Transverse colon (tissue), 4 donors: ENCODE data around the gene RTTN. TPM values are rescaled to one million over a fixed set of nuclear protein-coding genes. Genes with fewer than 3 reads are reported as not detected.

Source experiments
- DNase-seq: peaks from one replicate; pipeline ENCODE4 v3.0.0-alpha.2; 2019
- H3K27ac ChIP-seq, 4 donors: fragments of 200-600 bp; sonication (generic); 2 replicates each; pipeline ENCODE4 v1.5.1; 2016 to 2018; ENCODE audit warnings: inconsistent platforms in 4 of 4
- H3K27me3 ChIP-seq: fragments of 200-600 bp; sonication (generic); 2 replicates; pipeline ENCODE4 v1.5.1; 2017; ENCODE audit warnings: inconsistent platforms
- H3K36me3 ChIP-seq, 4 donors: fragments of 200-600 bp; sonication (generic); 2 replicates each; pipeline ENCODE4 v1.5.1; 2017 to 2019; ENCODE audit warnings: inconsistent platforms in 4 of 4
- H3K4me1 ChIP-seq, 4 donors: fragments of 200-600 bp; sonication (generic); 2 replicates each; pipeline ENCODE4 v1.5.1; 2017 to 2020; ENCODE audit warnings: inconsistent platforms in 4 of 4
- H3K4me3 ChIP-seq, 4 donors: fragments of 200-600 bp; sonication (generic); 1 replicate in 1 of 4; 2 replicates in 3 of 4; pipeline versions ENCODE4 v1.5.1 to v1.6.1; 2017 to 2019; ENCODE audit warnings: inconsistent platforms in 4 of 4
- H3K9me3 ChIP-seq, 2 donors: fragments of 200-600 bp; sonication (generic); 2 replicates each; pipeline ENCODE4 v1.5.1; 2017 to 2019; ENCODE audit warnings: inconsistent platforms in 2 of 2
- CTCF ChIP-seq, 5 experiments: fragments of 200-600 bp in 3 of 5; fragments of 450-650 bp in 2 of 5; sonication (generic) in 3 of 5; IDR thresholded peaks; 1 replicate in 2 of 5; 2 replicates in 3 of 5; pipeline ENCODE4 v1.5.1; 2016 to 2017; ENCODE audit warnings: antibody characterized with exemption in 5 of 5, inconsistent platforms in 3 of 5, mild to moderate bottlenecking in 2 of 5, moderate library complexity in 1 of 5
- EP300 ChIP-seq: sonication (generic); formaldehyde crosslinking; IDR thresholded peaks from one replicate; pipeline ENCODE4 v1.6.1; 2017; ENCODE audit warnings: antibody characterized with exemption, low read depth
- POLR2A ChIP-seq: fragments of 450-650 bp; IDR thresholded peaks from one replicate; pipeline ENCODE4 v1.6.1; 2016; ENCODE audit warnings: antibody characterized with exemption, mild to moderate bottlenecking, moderate library complexity
- POLR2AphosphoS5 ChIP-seq, 3 donors: sonication (generic); formaldehyde crosslinking; IDR thresholded peaks; one replicate each; pipeline ENCODE4 v1.6.1; 2016; ENCODE audit warnings: antibody characterized with exemption in 3 of 3
- WGBS, 2 donors: methylation state at CpG; one replicate each; pipeline ENCODE4 v1.1.5; 2018; ENCODE audit warnings: low coverage in 1 of 2; 5-methylcytosine and 5-hydroxymethylcytosine counted together
- in situ Hi-C, 4 donors: fragments of 200-750 bp; cut with MboI; loops; one replicate each; pipeline versions ENCODE4 v1.15.0 to v1.15.1; 2017; ENCODE audit warnings: low sequenced_read_pairs in 3 of 4, low pct_ligation_motif_present in 1 of 4, low pct_unique_long_range_greater_than_20kb in 1 of 4
- intact Hi-C: fragments of 100-400 bp; cut with DNase I; formaldehyde crosslinking; loops from one replicate; pipeline ENCODE4 v1.15.1; 2023; ENCODE audit warnings: low total_unique reads
- total RNA-seq, 4 donors: library from RNA; depleted of rRNA; stranded (reverse); fragments of >200 nt; gene quantifications; one replicate each; pipeline ENCODE4 v1.1.0, GENCODE V29; 2016

The RTTN gene
- total RNA-seq, 4 donors from 2014 or later: 9.7 to 18.7 (median 13.1) TPM

GRCh38 chr18:70075906-70076305 is 129.6 kb downstream of the RTTN start:
- TF ChIP-seq POLR2A (no peak), EP300 (no peak), POLR2AphosphoS5 (IDR thresholded peaks at IDR 0.05) (no peak), CTCF (IDR thresholded peaks at IDR 0.05) (no peak)
- intact Hi-C loops: no loop called here
- H3K9me3 ChIP-seq: no peaks in the 10 kb centered on the region
- H3K27me3 ChIP-seq: no peaks in the 10 kb centered on the region
- no peak for DNase-seq
- no peaks in the 10 kb centered on the region for H3K4me1 ChIP-seq
- H3K27ac ChIP-seq: no peak overlapping the region
- H3K4me3 ChIP-seq: no peak overlapping the region
- no peaks in the 10 kb centered on the region for H3K36me3 ChIP-seq
- in situ Hi-C loops: loop anchor here in 1 of 4 donors (25.0 kb wide), 1 partner anchor 1214 kb away; no protein-coding TSS in a partner anchor

GRCh38 chr18:70074116-70074515 is 131.4 kb downstream of the RTTN start:
- in situ Hi-C loops: no loop called here
- Histone ChIP-seq H3K4me3 (no peak overlapping the region), H3K4me1 (no peaks in the 10 kb centered on the region), H3K27me3 (no peaks in the 10 kb centered on the region), H3K36me3 (no peaks in the 10 kb centered on the region), H3K9me3 (no peaks in the 10 kb centered on the region), H3K27ac (no peak overlapping the region)
- 58 to 79% methylated on average over 1 of the region's 1 CpG for WGBS, 2 donors
- intact Hi-C loops: no loop called here
- TF ChIP-seq POLR2AphosphoS5 (IDR thresholded peaks at IDR 0.05) (no peak), CTCF (IDR thresholded peaks at IDR 0.05) (no peak), EP300 (no peak), POLR2A (no peak)
- DNase-seq: no peak

- 72 to 86% methylated on average over 5 of the region's 5 CpGs for WGBS, 2 donors
- H3K4me1 ChIP-seq: no peaks in the 10 kb centered on the region
These were observed 132.1 kb downstream of the RTTN start for GRCh38 chr18:70073432-70073831.

GRCh38 chr18:70072678-70073077 is 132.8 kb downstream of the RTTN start:
- no peak overlapping the region for H3K27ac ChIP-seq
- no peaks in the 10 kb centered on the region for H3K9me3 ChIP-seq
- H3K4me1 ChIP-seq: no peaks in the 10 kb centered on the region
- WGBS, 2 donors: 43 to 58% methylated on average over 1 of the region's 1 CpG
- intact Hi-C loops (no loop called here), in situ Hi-C loops (no loop called here)
- no peak overlapping the region for H3K4me3 ChIP-seq
- TF ChIP-seq POLR2AphosphoS5 (IDR thresholded peaks at IDR 0.05) (no peak), EP300 (no peak), CTCF (IDR thresholded peaks at IDR 0.05) (no peak), POLR2A (no peak)
- no peaks in the 10 kb centered on the region for H3K36me3 ChIP-seq
- no peak for DNase-seq
- no peaks in the 10 kb centered on the region for H3K27me3 ChIP-seq

More at GRCh38 chr18:70073432-70073831, 132.1 kb downstream of the RTTN start:
- Histone ChIP-seq H3K4me3 (no peak overlapping the region), H3K36me3 (no peaks in the 10 kb centered on the region), H3K9me3 (no peaks in the 10 kb centered on the region), H3K27me3 (no peaks in the 10 kb centered on the region), H3K27ac (no peak overlapping the region)
- no peak for TF ChIP-seq POLR2A
- no peak for TF ChIP-seq CTCF (IDR thresholded peaks at IDR 0.05)
- no peak for TF ChIP-seq POLR2AphosphoS5 (IDR thresholded peaks at IDR 0.05)
- no peak for TF ChIP-seq EP300
- in situ Hi-C loops (no loop called here), intact Hi-C loops (no loop called here)
- DNase-seq: no peak
